K562 (cell line): Measurements from ENCODE around the gene LAMTOR4. TPM values are rescaled to one million over a fixed set of nuclear protein-coding genes. Genes with fewer than 3 reads are reported as not detected.

Experiments used
- ERF ChIP-seq: fragments of 450-650 bp; formaldehyde crosslinking; IDR thresholded peaks from 2 replicates; pipeline ENCODE4 v1.4.0; 2020; ENCODE audit warnings: mild to moderate bottlenecking, mixed read lengths
- ETV1 ChIP-seq: fragments of 450-650 bp; conservative IDR thresholded peaks from 2 replicates; pipeline ENCODE4 v1.6.1; 2016; ENCODE audit warnings: missing genetic modification characterization, control low read depth, low read depth, missing compliant biosample characterization
- HDAC6 ChIP-seq: IDR thresholded peaks from 2 replicates; pipeline ENCODE4 v1.6.1; 2012; ENCODE audit warnings: low read depth, mild to moderate bottlenecking, control low read depth, inconsistent platforms, low read length, moderate library complexity
- IFI16 ChIP-seq: fragments of 250-450 bp; sonication (Bioruptor Pico); IDR thresholded peaks from 2 replicates; pipeline ENCODE4 v2.1.2; 2022; ENCODE audit warnings: mild to moderate bottlenecking, inconsistent platforms
- KAT8 ChIP-seq: fragments of 450-650 bp; IDR thresholded peaks from 2 replicates; pipeline ENCODE4 v1.6.1; 2016; ENCODE audit warnings: low read depth, mild to moderate bottlenecking
- MAFK ChIP-seq: IDR thresholded peaks from 2 replicates; pipeline ENCODE4 v1.6.1; 2011; ENCODE audit warnings: low read length, improper control_type of control experiment
- MIER1 ChIP-seq: fragments of 450-650 bp; IDR thresholded peaks from 2 replicates; pipeline ENCODE4 v1.6.1; 2016; ENCODE audit warnings: antibody characterized with exemption, mild to moderate bottlenecking, low read depth
- POLR2AphosphoS2 ChIP-seq: IDR thresholded peaks from 2 replicates; pipeline ENCODE4 v1.6.1; 2012; ENCODE audit warnings: low read length, improper control_type of control experiment
- POLR3A ChIP-seq: IDR thresholded peaks from 2 replicates; pipeline ENCODE4 v1.6.1; 2011; ENCODE audit warnings: borderline replicate concordance, mild to moderate bottlenecking, moderate library complexity; ENCODE audit not compliant: insufficient read length, insufficient read depth; ENCODE audit errors: extremely low read depth
- PRPF4 ChIP-seq: fragments of 200-400 bp; formaldehyde crosslinking; IDR thresholded peaks from one replicate; pipeline ENCODE4 v1.6.1; 2017; ENCODE audit warnings: low read length, low read depth, mild to moderate bottlenecking; ENCODE audit not compliant: insufficient read depth, poor library complexity, severe bottlenecking
- PTRF ChIP-seq: fragments of 450-650 bp; IDR thresholded peaks from 2 replicates; pipeline ENCODE4 v1.6.1; 2016; ENCODE audit warnings: mild to moderate bottlenecking, missing genetic modification characterization, missing compliant biosample characterization
- RBM15 ChIP-seq: fragments of 200-400 bp; formaldehyde crosslinking; IDR thresholded peaks from 2 replicates; pipeline ENCODE4 v1.6.1; 2018; ENCODE audit warnings: mild to moderate bottlenecking, low read length, moderate library complexity; ENCODE audit not compliant: insufficient read depth
- RBM22 ChIP-seq: fragments of 200-400 bp; formaldehyde crosslinking; IDR thresholded peaks from 2 replicates; pipeline ENCODE4 v1.6.1; 2018; ENCODE audit warnings: low read length, low read depth; ENCODE audit not compliant: poor library complexity, severe bottlenecking
- RCOR1 ChIP-seq, 2 experiments: IDR thresholded peaks; 2 replicates each; pipeline ENCODE4 v1.6.1; 2012; ENCODE audit warnings: low read depth in 2 of 2, low read length in 2 of 2, borderline replicate concordance in 1 of 2, improper control_type of control experiment in 1 of 2
- RFX5 ChIP-seq: IDR thresholded peaks from 2 replicates; pipeline ENCODE4 v1.6.1; 2011; ENCODE audit warnings: low read depth, mild to moderate bottlenecking, improper control_type of control experiment, low read length
- SUPT5H ChIP-seq: fragments of 450-650 bp; IDR thresholded peaks from 2 replicates; pipeline ENCODE4 v1.6.1; 2016
- ZBTB33 ChIP-seq: sonication (generic); formaldehyde crosslinking; IDR thresholded peaks from 2 replicates; pipeline ENCODE4 v1.8.1; 2023; ENCODE audit warnings: mild to moderate bottlenecking, missing genetic modification reagents
- ZNF121 ChIP-seq: sonication (generic); formaldehyde crosslinking; conservative IDR thresholded peaks from 2 replicates; pipeline ENCODE4 v1.8.0; 2022; ENCODE audit warnings: missing genetic modification reagents
- ZNF175 ChIP-seq: fragments of 200-800 bp; sonication (Bioruptor generic); IDR thresholded peaks from 2 replicates; pipeline ENCODE4 v1.6.1; 2016; ENCODE audit warnings: low read depth, mild to moderate bottlenecking, missing genetic modification characterization, missing compliant biosample characterization
- ZNF217 ChIP-seq: sonication (generic); formaldehyde crosslinking; IDR thresholded peaks from 2 replicates; pipeline ENCODE4 v1.8.0; 2022; ENCODE audit warnings: mild to moderate bottlenecking, missing genetic modification reagents
- ZNF316 ChIP-seq: fragments of 450-650 bp; IDR thresholded peaks from 2 replicates; pipeline ENCODE4 v1.6.1; 2016
- ZNF551 ChIP-seq: fragments of 250-450 bp; sonication (Bioruptor Pico); IDR thresholded peaks from 2 replicates; pipeline ENCODE4 v1.5.0; 2021; ENCODE audit warnings: mild to moderate bottlenecking, moderate library complexity
- ZNF57 ChIP-seq: fragments of 450-650 bp; formaldehyde crosslinking; IDR thresholded peaks from 2 replicates; pipeline ENCODE4 v1.4.0; 2020; ENCODE audit warnings: mild to moderate bottlenecking, moderate library complexity
- ZNF696 ChIP-seq: fragments of 250-450 bp; sonication (Bioruptor Pico); conservative IDR thresholded peaks from 2 replicates; pipeline ENCODE4 v1.4.0; 2020; ENCODE audit warnings: mild to moderate bottlenecking, moderate library complexity
- ZNF780A ChIP-seq: fragments of 250-450 bp; sonication (Bioruptor Pico); IDR thresholded peaks from 2 replicates; pipeline ENCODE4 v1.5.0; 2021; ENCODE audit warnings: mild to moderate bottlenecking
- polyA plus RNA-seq, 8 experiments: library from polyadenylated mRNA; depleted of rRNA in 4 of 8; stranded (reverse) in 5 of 8; unstranded in 3 of 8; fragments of >200 nt; fragmentation: Nextera tagmentation in 2 of 8; fragmentation: Illumina TruSeq in 1 of 8; extraction: Ambion mirVana in 2 of 8; extraction: Trizol in 1 of 8; gene quantifications; 2 replicates each; pipeline versions ENCODE4 v1.2.1 to v1.2.3, GENCODE V29; 2011 to 2014; ENCODE audit warnings: inconsistent platforms in 1 of 8, missing spikeins in 1 of 8
- total RNA-seq, 7 experiments: library from RNA; depleted of rRNA in 6 of 7; stranded (reverse); fragments of >200 nt in 6 of 7; fragmentation: Illumina TruSeq in 2 of 7; extraction: Trizol in 2 of 7; gene quantifications; 2 replicates each; pipeline versions ENCODE4 v1.2.1 to v1.2.3, GENCODE V29; 2011 to 2021; ENCODE audit warnings: low replicate concordance in 1 of 7
- TF ChIP-seq, protein P1 (sequence below): conservative IDR thresholded peaks from 2 replicates; pipeline ENCODE4 v1.6.1; 2011; ENCODE audit warnings: low read depth, mild to moderate bottlenecking, low read length; ENCODE audit not compliant: control insufficient read depth
- TF ChIP-seq, protein P2 (sequence below): sonication (generic); formaldehyde crosslinking; IDR thresholded peaks from 2 replicates; pipeline ENCODE4 v1.8.1; 2023; ENCODE audit warnings: mild to moderate bottlenecking, missing genetic modification reagents, moderate library complexity

Gene LAMTOR4
- total and polyA plus RNA-seq, 9 of the 15 experiments (the other 6 are each of a cell fraction or from before 2014, with no cell fraction given) = 79.6 to 314 (median 195) TPM

GRCh38 chr7:100152404-100152803 is 3.7 kb downstream of the LAMTOR4 start (continued):
- TF ChIP-seq PRPF4 (no peak), ZNF780A (CRISPR knock-in tag) (no peak), IFI16 (CRISPR knock-in tag) (no peak), KAT8 (no peak), SUPT5H (peak; percentile 17; the same call in 1 of the 2 replicates), ZNF217 (no peak), ZNF551 (CRISPR knock-in tag) (no peak), HDAC6 (no peak), ERF (CRISPR knock-in tag) (no peak), RBM15 (no peak), RCOR1 (IDR thresholded peaks at IDR 0.05; ENCODE audit: borderline replicate concordance in 1 of 2, low read depth in 2 of 2, low read length in 2 of 2) (peak in 1 of 2 experiments; percentile 70; a peak in 2 of 4 replicates), ZNF175 (CRISPR knock-in tag) (no peak), RFX5 (no peak), PTRF (tag) (no peak), MIER1 (no peak), MAFK (peak; percentile 76), ZNF57 (CRISPR knock-in tag) (no peak), ZBTB33 (CRISPR knock-in tag) (no peak), ZNF316 (peak; percentile 93), POLR2AphosphoS2 (peak; percentile 31; the same call in 1 of the 2 replicates), ZNF121 (no peak), ZNF696 (CRISPR knock-in tag) (no peak), RBM22 (no peak), ETV1 (tag) (no peak), POLR3A (no peak)
- TF ChIP-seq, protein P1, sequence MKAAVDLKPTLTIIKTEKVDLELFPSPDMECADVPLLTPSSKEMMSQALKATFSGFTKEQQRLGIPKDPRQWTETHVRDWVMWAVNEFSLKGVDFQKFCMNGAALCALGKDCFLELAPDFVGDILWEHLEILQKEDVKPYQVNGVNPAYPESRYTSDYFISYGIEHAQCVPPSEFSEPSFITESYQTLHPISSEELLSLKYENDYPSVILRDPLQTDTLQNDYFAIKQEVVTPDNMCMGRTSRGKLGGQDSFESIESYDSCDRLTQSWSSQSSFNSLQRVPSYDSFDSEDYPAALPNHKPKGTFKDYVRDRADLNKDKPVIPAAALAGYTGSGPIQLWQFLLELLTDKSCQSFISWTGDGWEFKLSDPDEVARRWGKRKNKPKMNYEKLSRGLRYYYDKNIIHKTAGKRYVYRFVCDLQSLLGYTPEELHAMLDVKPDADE = no peak
- TF ChIP-seq, protein P2, sequence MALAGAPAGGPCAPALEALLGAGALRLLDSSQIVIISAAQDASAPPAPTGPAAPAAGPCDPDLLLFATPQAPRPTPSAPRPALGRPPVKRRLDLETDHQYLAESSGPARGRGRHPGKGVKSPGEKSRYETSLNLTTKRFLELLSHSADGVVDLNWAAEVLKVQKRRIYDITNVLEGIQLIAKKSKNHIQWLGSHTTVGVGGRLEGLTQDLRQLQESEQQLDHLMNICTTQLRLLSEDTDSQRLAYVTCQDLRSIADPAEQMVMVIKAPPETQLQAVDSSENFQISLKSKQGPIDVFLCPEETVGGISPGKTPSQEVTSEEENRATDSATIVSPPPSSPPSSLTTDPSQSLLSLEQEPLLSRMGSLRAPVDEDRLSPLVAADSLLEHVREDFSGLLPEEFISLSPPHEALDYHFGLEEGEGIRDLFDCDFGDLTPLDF = no peak
